ENCODE results near the gene BLOC1S3. TPM values are rescaled to one million over a fixed set of nuclear protein-coding genes. Genes with fewer than 3 reads are reported as not detected.

Gene BLOC1S3
- total RNA-seq, 1 experiment from 2014 or later = 11.9 TPM

- Histone ChIP-seq H3F3A (ENCODE audit: low read length, unreplicated experiment) (no peaks in the 10 kb centered on the region), H3K4me2 (ENCODE audit: low read length) (no peak overlapping the region), H3K9me3 (ENCODE audit: low read length) (no peaks in the 10 kb centered on the region), H3K4me3 (ENCODE audit: low read length) (no peak overlapping the region), H2AFZ (ENCODE audit: low read length) (no peak overlapping the region), H3K9ac (ENCODE audit: low read length) (no peak overlapping the region), H3K36me3 (ENCODE audit: low read depth, low read length) (no peaks in the 10 kb centered on the region), H3K27me3 (ENCODE audit: low read length) (no peaks in the 10 kb centered on the region), H3K79me2 (ENCODE audit: low read length) (no peaks in the 10 kb centered on the region), H3K4me1 (ENCODE audit: insufficient read depth, low read length) (no peaks in the 10 kb centered on the region), H3K27ac (ENCODE audit: low read length) (no peak overlapping the region), H3K9me2 (replicated peaks; ENCODE audit: low read length) (no peaks in the 10 kb centered on the region), H4K20me1 (ENCODE audit: low read length) (no peaks in the 10 kb centered on the region)
- DNase-seq (no peak), ATAC-seq (no peak)
- BruUV-seq (replicated peaks) = no TSS peak
- ChIA-PET POLR2A (ENCODE audit: unreplicated experiment) (no interaction called here), CTCF (no interaction called here)
- intact Hi-C loops (cut with micrococcal nuclease) = no loop called here
- TF ChIP-seq CTCF (conservative IDR thresholded peaks at IDR 0.05; ENCODE audit: low read depth, low read length) = no peak
- no peak for TF ChIP-seq EZH2phosphoT487 (IDR thresholded peaks at IDR 0.05; ENCODE audit: borderline replicate concordance, low read length)
- no peak for TF ChIP-seq EZH2 (IDR thresholded peaks at IDR 0.05; ENCODE audit: low read length, unreplicated experiment)
These were observed 41.3 kb upstream of the BLOC1S3 start for GRCh38 chr19:45137179-45137761.

GRCh38 chr19:45138303-45138751 lies 40.3 kb upstream of the BLOC1S3 start:
- no peak; the same call in 1 of the 2 replicates for ATAC-seq

More at GRCh38 chr19:45138303-45138751, 40.3 kb upstream of the BLOC1S3 start:
- TF ChIP-seq CTCF (conservative IDR thresholded peaks at IDR 0.05; ENCODE audit: low read depth, low read length) (no peak), EZH2phosphoT487 (IDR thresholded peaks at IDR 0.05; ENCODE audit: borderline replicate concordance, low read length) (no peak), EZH2 (IDR thresholded peaks at IDR 0.05; ENCODE audit: low read length, unreplicated experiment) (no peak)
- no peak overlapping the region for H3K4me2 ChIP-seq (ENCODE audit: low read length)
- no peaks in the 10 kb centered on the region for H3K36me3 ChIP-seq (ENCODE audit: low read depth, low read length)
- H3K4me1 ChIP-seq (ENCODE audit: insufficient read depth, low read length) = no peaks in the 10 kb centered on the region
- no peak overlapping the region for H3K4me3 ChIP-seq (ENCODE audit: low read length)
- DNase-seq = no peak
- H3K79me2 ChIP-seq (ENCODE audit: low read length) = no peaks in the 10 kb centered on the region
- H3K9me2 ChIP-seq (replicated peaks; ENCODE audit: low read length) = no peaks in the 10 kb centered on the region
- ChIA-PET CTCF (no interaction called here), POLR2A (ENCODE audit: unreplicated experiment) (no interaction called here)
- no peak overlapping the region for H2AFZ ChIP-seq (ENCODE audit: low read length)
- no peaks in the 10 kb centered on the region for H4K20me1 ChIP-seq (ENCODE audit: low read length)
- no peak overlapping the region for H3K27ac ChIP-seq (ENCODE audit: low read length)
- no TSS peak for BruUV-seq (replicated peaks)
- intact Hi-C loops (cut with micrococcal nuclease) = no loop called here
- H3K27me3 ChIP-seq (ENCODE audit: low read length) = no peaks in the 10 kb centered on the region
- no peaks in the 10 kb centered on the region for H3K9me3 ChIP-seq (ENCODE audit: low read length)
- H3K9ac ChIP-seq (ENCODE audit: low read length) = no peak overlapping the region
- no peaks in the 10 kb centered on the region for H3F3A ChIP-seq (ENCODE audit: low read length, unreplicated experiment)
